Activated CD4-positive, alpha-beta T cell treated with anti-CD3 and anti-CD28 coated beads for 36 hours (primary cell): Measurements from ENCODE around the gene CMAS. TPM values are rescaled to one million over a fixed set of nuclear protein-coding genes. Genes with fewer than 3 reads are reported as not detected.

Experiments
- ATAC-seq: fragments of 200-7000 bp; cut with Tn5 transposase; one replicate; pipeline ENCODE4 v1.10.0; 2021; ENCODE audit warnings: mild to moderate bottlenecking, moderate library complexity
- CTCF ChIA-PET: fragments of 350-600 bp; sonication (Branson Sonifier 250); formaldehyde crosslinking; loops from one replicate; lab custom pipeline; 2021; ENCODE audit warnings: antibody characterized with exemption; lab: Charles Lee
- POLR2A ChIA-PET: fragments of 350-600 bp; sonication (Branson Sonifier 250); formaldehyde crosslinking; loops from one replicate; lab custom pipeline; 2021; ENCODE audit warnings: antibody characterized with exemption, inconsistent platforms; lab: Charles Lee
- DNase-seq: peaks from one replicate; pipeline ENCODE4 v3.0.0-alpha.2; 2020
- H3K27ac Mint-ChIP-seq: one replicate; pipeline ENCODE4 v1.8.0; 2021; ENCODE audit warnings: mixed read lengths
- H3K27me3 Mint-ChIP-seq: one replicate; pipeline ENCODE4 v1.8.0; 2021; ENCODE audit warnings: mixed read lengths
- H3K36me3 Mint-ChIP-seq: one replicate; pipeline ENCODE4 v1.8.0; 2021; ENCODE audit warnings: low read depth, mixed read lengths
- H3K4me1 Mint-ChIP-seq: one replicate; pipeline ENCODE4 v1.8.0; 2021; ENCODE audit warnings: mixed read lengths
- H3K4me3 Mint-ChIP-seq: one replicate; pipeline ENCODE4 v1.8.0; 2021; ENCODE audit warnings: mild to moderate bottlenecking, moderate library complexity, mixed read lengths
- H3K9me3 Mint-ChIP-seq: one replicate; pipeline ENCODE4 v1.8.0; 2021; ENCODE audit warnings: low read depth, mixed read lengths
- intact Hi-C, 2 experiments: fragments of 100-400 bp; cut with DNase I in 1 of 2; cut with micrococcal nuclease in 1 of 2; formaldehyde crosslinking; loops; one replicate each; pipeline versions ENCODE4 v1.14.2 to v1.15.1; 2022 to 2024; cut with DNase I, micrococcal nuclease
- total RNA-seq, 2 experiments: library from RNA; stranded (reverse); gene quantifications; one replicate each; pipeline ENCODE4 v1.2.3, GENCODE V29; 2021

The CMAS gene
- total RNA-seq, 2 experiments from 2014 or later = 33.5 to 52.1 TPM

- ATAC-seq = no peak
- no peak for DNase-seq
- Mint-ChIP-seq H3K9me3 (no peaks in the 10 kb centered on the region), H3K4me1 (peaks cover 3% of the 10 kb centered on the region), H3K27me3 (no peaks in the 10 kb centered on the region), H3K27ac (no peak overlapping the region), H3K4me3 (no peak overlapping the region), H3K36me3 (no peaks in the 10 kb centered on the region)
- ChIA-PET CTCF (no interaction called here), POLR2A (no interaction called here)
- intact Hi-C loops = no loop called here
Measured at GRCh38 chr12:22029491-22029890, 16.5 kb upstream of the CMAS start.

GRCh38 chr12:22029991-22030390 is 16.0 kb upstream of the CMAS start:
- POLR2A ChIA-PET = no interaction called here
- H3K9me3 Mint-ChIP-seq = no peaks in the 10 kb centered on the region
- no peaks in the 10 kb centered on the region for H3K36me3 Mint-ChIP-seq
- no peaks in the 10 kb centered on the region for H3K27me3 Mint-ChIP-seq
- peaks cover 6% of the 10 kb centered on the region for H3K4me1 Mint-ChIP-seq
- no peak overlapping the region for H3K4me3 Mint-ChIP-seq
- intact Hi-C loops = loop anchor here in 1 of 2 experiments (10.0 kb wide), 1 partner anchor 425 kb away; the partner anchor contains the start of gene GYS2
- CTCF ChIA-PET = no interaction called here
- DNase-seq (no peak), ATAC-seq (no peak)
- H3K27ac Mint-ChIP-seq = no peak overlapping the region

GRCh38 chr12:22032732-22033131 is 13.3 kb upstream of the CMAS start:
- no peaks in the 10 kb centered on the region for H3K27me3 Mint-ChIP-seq
- H3K4me1 Mint-ChIP-seq = peaks cover 6% of the 10 kb centered on the region
- DNase-seq (no peak), ATAC-seq (no peak)
- ChIA-PET POLR2A (no interaction called here), CTCF (no interaction called here)
- H3K4me3 Mint-ChIP-seq = no peak overlapping the region
- intact Hi-C loops = loop anchor here in 1 of 2 experiments (10.0 kb wide), 1 partner anchor 428 kb away; the partner anchor contains the start of gene GYS2
- no peaks in the 10 kb centered on the region for H3K36me3 Mint-ChIP-seq
- H3K9me3 Mint-ChIP-seq = no peaks in the 10 kb centered on the region
- H3K27ac Mint-ChIP-seq = no peak overlapping the region

DNA sequence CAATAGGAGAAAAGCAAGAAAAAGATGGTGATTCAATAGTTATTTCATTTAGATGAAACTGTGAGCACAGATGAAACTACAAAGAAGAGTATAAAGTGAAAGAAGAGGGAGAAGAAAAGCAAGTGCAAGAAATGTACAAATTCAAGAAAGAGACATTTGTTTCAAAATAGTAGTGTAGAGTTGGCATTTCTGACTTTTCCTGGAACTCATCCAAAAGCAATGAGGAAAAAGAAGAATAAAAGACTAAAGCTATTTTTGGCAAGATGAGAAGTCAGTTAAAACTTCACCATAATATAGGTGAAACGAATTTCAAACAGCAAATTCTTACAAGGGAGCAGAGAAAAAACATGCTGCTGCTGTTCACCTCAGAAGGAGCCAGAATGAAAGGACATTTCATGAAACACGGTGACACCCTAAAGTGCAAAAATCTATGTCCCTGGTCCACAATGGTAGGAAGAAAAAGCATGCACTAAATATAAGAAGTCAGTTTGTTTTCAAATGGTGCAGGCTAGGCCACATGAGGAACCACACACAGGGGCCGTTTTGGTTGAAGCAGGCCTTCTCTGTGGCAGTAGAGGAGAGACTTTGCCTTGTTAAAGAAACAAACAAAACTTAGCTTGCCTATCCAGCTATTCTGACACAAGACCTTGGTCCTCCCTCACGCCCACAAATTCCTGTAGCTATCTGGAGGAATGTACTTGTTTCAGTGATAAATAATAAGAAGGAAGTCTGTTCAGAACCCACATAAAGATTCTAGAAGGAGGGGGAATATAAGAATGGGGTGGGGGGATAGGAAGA is 11.1 kb upstream of the CMAS start:
- Mint-ChIP-seq H3K27ac (no peak overlapping the region), H3K4me1 (peaks cover 6% of the 10 kb centered on the region), H3K9me3 (no peaks in the 10 kb centered on the region), H3K27me3 (no peaks in the 10 kb centered on the region), H3K36me3 (no peaks in the 10 kb centered on the region), H3K4me3 (no peak overlapping the region)
- intact Hi-C loops = loop anchor here in 1 of 2 experiments (10.0 kb wide), 1 partner anchor 430 kb away; the partner anchor contains the start of gene GYS2
- CTCF ChIA-PET = no interaction called here
- DNase-seq (no peak), ATAC-seq (no peak)
- POLR2A ChIA-PET = no interaction called here

- ATAC-seq (no peak), DNase-seq (no peak)
- Mint-ChIP-seq H3K27me3 (peaks cover 5% of the 10 kb centered on the region), H3K4me1 (peaks cover 15% of the 10 kb centered on the region), H3K9me3 (no peaks in the 10 kb centered on the region), H3K36me3 (no peaks in the 10 kb centered on the region), H3K4me3 (no peak overlapping the region), H3K27ac (no peak overlapping the region)
- ChIA-PET POLR2A (no interaction called here), CTCF (interaction anchor here (0.8 to 1.3 kb wide), 2 partner anchors 13 to 20 kb away, joined by 3 to 4 read pairs; no protein-coding TSS in a partner anchor)
- intact Hi-C loops = loop anchor here in 1 of 2 experiments (10.0 kb wide), 1 partner anchor 433 kb away; the partner anchor contains the start of gene GYS2
Measured at GRCh38 chr12:22037947-22038346, 8.1 kb upstream of the CMAS start.

GRCh38 chr12:22038734-22039133 is 7.3 kb upstream of the CMAS start:
- Mint-ChIP-seq H3K27me3 (peaks cover 5% of the 10 kb centered on the region), H3K27ac (no peak overlapping the region), H3K4me3 (no peak overlapping the region), H3K4me1 (peaks cover 19% of the 10 kb centered on the region), H3K9me3 (no peaks in the 10 kb centered on the region), H3K36me3 (no peaks in the 10 kb centered on the region)
- ChIA-PET POLR2A (no interaction called here), CTCF (no interaction called here)
- ATAC-seq (no peak), DNase-seq (no peak)
- intact Hi-C loops = loop anchor here in 1 of 2 experiments (10.0 kb wide), 1 partner anchor 434 kb away; the partner anchor contains the start of gene GYS2

GRCh38 chr12:22039361-22039760 is 6.7 kb upstream of the CMAS start:
- H3K36me3 Mint-ChIP-seq = no peaks in the 10 kb centered on the region
- H3K4me1 Mint-ChIP-seq = peaks cover 17% of the 10 kb centered on the region
- DNase-seq (no peak), ATAC-seq (no peak)
- intact Hi-C loops = loop anchor here in 1 of 2 experiments (10.0 kb wide), 1 partner anchor 435 kb away; the partner anchor contains the start of gene GYS2
- peaks cover 5% of the 10 kb centered on the region for H3K27me3 Mint-ChIP-seq
- H3K27ac Mint-ChIP-seq = no peak overlapping the region
- H3K9me3 Mint-ChIP-seq = no peaks in the 10 kb centered on the region
- POLR2A ChIA-PET = no interaction called here
- CTCF ChIA-PET = interaction anchor here (1.3 kb wide), 1 partner anchor 342 kb away, joined by 3 read pairs; no protein-coding TSS in a partner anchor
- no peak overlapping the region for H3K4me3 Mint-ChIP-seq

- ATAC-seq = peak; percentile 27
- ChIA-PET POLR2A (interaction anchor here (0.7 kb wide), 1 partner anchor 533 kb away, joined by 4 read pairs; no protein-coding TSS in a partner anchor), CTCF (interaction anchor here (1.3 kb wide), 1 partner anchor 25 kb away, joined by 3 read pairs; no protein-coding TSS in a partner anchor)
- intact Hi-C loops = loop anchor here (10.0 kb wide), 1 partner anchor 582 kb away; the partner anchor contains the start of gene ETNK1 (in 2 of the 2)
- peaks cover 2% of the 10 kb centered on the region for H3K36me3 Mint-ChIP-seq
- H3K27ac Mint-ChIP-seq = no peak overlapping the region
- H3K4me3 Mint-ChIP-seq = no peak overlapping the region
- peaks cover 29% of the 10 kb centered on the region for H3K4me1 Mint-ChIP-seq
- no peaks in the 10 kb centered on the region for H3K9me3 Mint-ChIP-seq
- DNase-seq = peak; percentile 36
- H3K27me3 Mint-ChIP-seq = peaks cover 5% of the 10 kb centered on the region
Measured at GRCh38 chr12:22042976-22043669, 2.9 kb upstream of the CMAS start.

- no peak for ATAC-seq
- intact Hi-C loops = loop anchor here (10.0 kb wide), 1 partner anchor 581 kb away; the partner anchor contains the start of gene ETNK1 (in 2 of the 2)
- Mint-ChIP-seq H3K4me1 (peaks cover 34% of the 10 kb centered on the region), H3K27ac (no peak overlapping the region), H3K36me3 (peaks cover 6% of the 10 kb centered on the region), H3K9me3 (no peaks in the 10 kb centered on the region), H3K27me3 (peaks cover 5% of the 10 kb centered on the region), H3K4me3 (no peak overlapping the region)
- ChIA-PET POLR2A (no interaction called here), CTCF (no interaction called here)
- no peak for DNase-seq
Measured at GRCh38 chr12:22043943-22044342, 2.1 kb upstream of the CMAS start.

GRCh38 chr12:22044391-22044790 is 1.6 kb upstream of the CMAS start:
- intact Hi-C loops = loop anchor here (10.0 kb wide), 1 partner anchor 580 kb away; the partner anchor contains the start of gene ETNK1 (in 2 of the 2)
- no peak for DNase-seq
- no peaks in the 10 kb centered on the region for H3K9me3 Mint-ChIP-seq
- H3K27me3 Mint-ChIP-seq = peaks cover 5% of the 10 kb centered on the region
- H3K27ac Mint-ChIP-seq = no peak overlapping the region
- peaks cover 10% of the 10 kb centered on the region for H3K36me3 Mint-ChIP-seq
- peaks cover 39% of the 10 kb centered on the region for H3K4me1 Mint-ChIP-seq
- no peak for ATAC-seq
- CTCF ChIA-PET = no interaction called here
- POLR2A ChIA-PET = no interaction called here
- H3K4me3 Mint-ChIP-seq = no peak overlapping the region

GRCh38 chr12:22046968-22047390 is 961 bp downstream of the CMAS start:
- POLR2A ChIA-PET = no interaction called here
- CTCF ChIA-PET = interaction anchor here (0.6 to 3.0 kb wide), 10 partner anchors 8 to 413 kb away, joined by 3 to 9 read pairs (median 4); no protein-coding TSS in a partner anchor
- intact Hi-C loops = loop anchor here (1.0 to 10.0 kb wide), 7 partner anchors 288 to 610 kb away; partner anchors contain the start of genes ETNK1 (in 2 of the 2), GOLT1B (in 2 of the 2), PYROXD1 (in 2 of the 2) and RECQL (in 2 of the 2)
- Mint-ChIP-seq H3K4me1 (peaks cover 51% of the 10 kb centered on the region), H3K4me3 (peak overlapping the region; percentile 82), H3K27me3 (no peaks in the 10 kb centered on the region), H3K9me3 (no peaks in the 10 kb centered on the region), H3K36me3 (peaks cover 22% of the 10 kb centered on the region), H3K27ac (peak overlapping the region; percentile 92)
- no peak for ATAC-seq
- DNase-seq = no peak
